Epithelial cell of esophagus (primary cell): ENCODE data around the gene PHF21B.

Experiments used
- DNase-seq: peaks from one replicate; pipeline ENCODE4 v3.0.0; 2010; ENCODE audit warnings: low read depth
- H3K4me3 ChIP-seq: 2 replicates; pipeline ENCODE4 v1.5.1; 2011; ENCODE audit warnings: mild to moderate bottlenecking, low read length, control low read depth
- CTCF ChIP-seq: IDR thresholded peaks from 2 replicates; pipeline ENCODE4 v1.5.1; 2011; ENCODE audit warnings: low read depth, mild to moderate bottlenecking, low read length, control low read depth, inconsistent platforms; ENCODE audit not compliant: insufficient read depth; ENCODE audit errors: missing control alignments

Gene PHF21B

GRCh38 chr22:45051946-45052345 is 42.1 kb upstream of the PHF21B start:
- H3K4me3 ChIP-seq = no peak overlapping the region
- TF ChIP-seq CTCF = no peak
- no peak for DNase-seq

- no peak for DNase-seq
- no peak for TF ChIP-seq CTCF
These were observed 41.6 kb upstream of the PHF21B start for GRCh38 chr22:45051419-45051818.

GRCh38 chr22:45047260-45047659 is 37.5 kb upstream of the PHF21B start:
- TF ChIP-seq CTCF = no peak
- H3K4me3 ChIP-seq = no peak overlapping the region
- DNase-seq = no peak

More at GRCh38 chr22:45051419-45051818, 41.6 kb upstream of the PHF21B start:
- H3K4me3 ChIP-seq = no peak overlapping the region

- no peak overlapping the region for H3K4me3 ChIP-seq
- no peak for TF ChIP-seq CTCF
- no peak for DNase-seq
These were observed 35.4 kb upstream of the PHF21B start for GRCh38 chr22:45045208-45045607.

GRCh38 chr22:45042263-45042662 is 32.5 kb upstream of the PHF21B start:
- no peak for DNase-seq
- TF ChIP-seq CTCF = no peak
- no peak overlapping the region for H3K4me3 ChIP-seq

- no peak for DNase-seq
- H3K4me3 ChIP-seq = no peak overlapping the region
- TF ChIP-seq CTCF = no peak
These were observed 29.3 kb upstream of the PHF21B start for GRCh38 chr22:45039133-45039532.

GRCh38 chr22:45036154-45036553 is 26.3 kb upstream of the PHF21B start:
- no peak for TF ChIP-seq CTCF
- DNase-seq = no peak
- H3K4me3 ChIP-seq = no peak overlapping the region
